GM18858 (cell line): ENCODE measurements around the gene SH3TC1.

Source experiments
- ATAC-seq: cut with Tn5 transposase; IDR thresholded peaks from one replicate; pipeline ENCODE4 v1.9.1; 2021; ENCODE audit not compliant: unreplicated experiment

The SH3TC1 gene

DNA sequence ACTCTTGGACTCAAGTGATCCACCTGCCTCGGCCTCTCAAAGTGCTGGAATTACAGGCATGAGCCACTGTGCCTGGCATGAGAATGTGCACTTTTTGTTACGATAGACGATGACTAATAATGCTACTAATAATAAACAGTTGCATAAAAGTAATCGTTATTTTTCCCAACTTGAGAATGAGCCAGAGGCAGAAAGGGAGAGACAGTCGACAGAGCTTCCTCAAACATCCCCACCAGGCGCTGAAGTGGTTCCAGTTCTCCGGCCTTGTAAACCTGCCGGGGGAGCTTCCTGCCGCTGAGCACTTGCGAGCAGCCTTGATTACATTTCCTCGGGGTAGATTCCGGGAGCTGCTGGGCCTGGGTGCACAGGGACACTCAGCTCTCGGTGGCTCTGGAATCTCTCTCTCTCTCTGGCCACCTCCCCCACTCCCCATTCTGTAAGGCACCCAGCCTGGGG is 61.6 kb downstream of the SH3TC1 start:
- no peak for ATAC-seq

DNA sequence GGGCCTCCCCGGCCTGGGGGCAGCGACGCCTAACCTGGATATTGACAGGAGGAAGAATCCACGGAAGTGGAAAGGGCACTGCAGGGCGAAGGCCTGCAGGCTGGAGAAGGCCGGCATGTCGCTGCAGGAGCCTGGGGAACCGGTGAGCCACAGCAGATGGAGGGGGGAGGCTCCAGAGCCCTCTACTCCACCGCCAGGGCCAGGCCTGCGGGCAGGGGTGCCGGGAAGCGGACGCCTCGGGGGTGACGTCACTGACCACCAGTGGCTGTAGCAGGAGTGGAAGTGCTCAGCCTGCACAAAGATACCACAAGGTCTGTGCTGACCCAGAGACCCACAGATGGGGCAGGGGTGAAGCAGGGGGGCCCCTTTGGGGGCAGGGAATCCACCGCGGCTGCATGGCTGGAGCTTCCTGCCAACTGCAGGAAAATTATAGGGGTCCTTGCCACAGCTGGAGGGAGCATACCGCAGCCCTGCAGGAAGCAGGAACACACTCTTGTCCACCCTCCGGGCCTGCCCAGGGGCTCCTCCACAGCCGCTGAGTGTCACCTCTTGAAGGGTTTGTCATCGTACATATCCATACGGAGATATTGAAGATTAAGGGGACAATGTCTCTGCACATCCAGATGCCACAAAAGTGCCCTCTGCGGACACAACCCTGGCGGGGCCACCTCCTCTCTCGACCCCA is 62.9 kb downstream of the SH3TC1 start:
- no peak for ATAC-seq

DNA sequence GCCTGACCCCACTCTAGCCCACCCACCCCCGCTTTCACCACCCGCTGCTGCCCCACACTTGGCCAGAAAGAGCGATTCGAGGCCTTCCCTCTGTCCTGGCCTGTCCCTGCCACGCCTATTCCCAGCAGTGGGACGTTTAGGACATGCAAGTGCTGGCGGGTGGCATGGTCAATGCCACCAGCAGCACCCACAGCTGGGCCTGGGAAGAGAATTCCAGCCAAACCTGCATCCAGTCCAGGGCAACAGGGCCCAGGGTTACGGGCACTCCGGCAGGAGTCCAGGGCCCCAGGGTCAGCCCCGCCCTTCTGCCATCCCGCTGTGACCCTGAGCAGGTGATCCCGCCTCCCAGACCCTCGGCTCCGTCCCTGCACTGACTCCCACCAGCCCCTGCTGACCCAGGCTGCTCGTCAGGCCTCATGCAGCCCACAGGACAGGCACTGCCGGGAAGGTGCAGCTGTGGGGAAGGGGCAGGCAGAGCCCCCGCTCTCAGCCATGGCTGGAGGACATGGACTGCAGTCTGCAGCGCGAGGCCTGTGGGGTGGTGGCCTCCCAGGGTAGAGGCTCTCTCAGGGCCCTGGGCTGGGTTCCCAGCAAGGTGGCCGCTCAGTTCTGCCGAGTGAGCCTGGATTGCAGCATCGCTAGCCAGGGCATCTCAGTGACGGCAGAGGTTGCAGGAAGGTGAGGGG is 63.7 kb downstream of the SH3TC1 start:
- ATAC-seq: no peak

DNA sequence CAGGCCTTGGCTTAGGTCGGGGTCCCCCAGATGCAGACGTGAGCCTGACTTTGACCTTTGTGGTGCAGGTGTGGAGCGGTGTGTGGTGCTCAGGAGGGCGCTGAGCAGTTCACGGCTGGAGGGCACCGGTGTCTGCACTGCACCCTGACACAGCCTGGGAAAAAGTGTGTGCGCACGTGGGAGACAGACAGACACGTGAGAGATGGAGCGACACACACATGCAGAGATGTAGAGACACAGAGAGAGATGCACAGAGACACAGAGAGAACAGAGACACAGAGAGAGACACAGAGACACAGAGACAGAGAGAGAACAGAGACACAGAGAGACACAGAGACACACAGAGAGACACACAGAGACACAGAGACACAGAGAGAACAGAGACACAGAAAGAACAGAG is 64.3 kb downstream of the SH3TC1 start:
- no peak for ATAC-seq

DNA sequence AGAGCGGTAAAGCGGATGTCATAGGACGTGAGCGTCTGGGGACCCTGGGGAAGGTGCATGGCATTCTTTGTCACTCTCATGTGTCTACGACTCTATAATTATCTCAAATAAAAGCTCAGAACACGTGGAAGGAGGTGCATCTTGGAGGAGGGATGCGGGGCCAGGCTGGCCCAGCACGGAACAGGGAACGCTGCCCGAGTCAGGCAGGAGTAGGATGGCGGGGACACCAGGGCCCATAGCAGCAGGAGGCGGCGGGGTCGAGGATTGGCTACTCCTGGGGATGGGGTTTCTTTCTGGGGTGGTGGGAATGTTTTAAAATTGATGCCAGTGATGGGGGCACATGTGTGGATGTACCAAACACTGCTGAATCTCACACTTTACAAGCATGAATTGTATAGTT is 65.0 kb downstream of the SH3TC1 start:
- no peak for ATAC-seq

DNA sequence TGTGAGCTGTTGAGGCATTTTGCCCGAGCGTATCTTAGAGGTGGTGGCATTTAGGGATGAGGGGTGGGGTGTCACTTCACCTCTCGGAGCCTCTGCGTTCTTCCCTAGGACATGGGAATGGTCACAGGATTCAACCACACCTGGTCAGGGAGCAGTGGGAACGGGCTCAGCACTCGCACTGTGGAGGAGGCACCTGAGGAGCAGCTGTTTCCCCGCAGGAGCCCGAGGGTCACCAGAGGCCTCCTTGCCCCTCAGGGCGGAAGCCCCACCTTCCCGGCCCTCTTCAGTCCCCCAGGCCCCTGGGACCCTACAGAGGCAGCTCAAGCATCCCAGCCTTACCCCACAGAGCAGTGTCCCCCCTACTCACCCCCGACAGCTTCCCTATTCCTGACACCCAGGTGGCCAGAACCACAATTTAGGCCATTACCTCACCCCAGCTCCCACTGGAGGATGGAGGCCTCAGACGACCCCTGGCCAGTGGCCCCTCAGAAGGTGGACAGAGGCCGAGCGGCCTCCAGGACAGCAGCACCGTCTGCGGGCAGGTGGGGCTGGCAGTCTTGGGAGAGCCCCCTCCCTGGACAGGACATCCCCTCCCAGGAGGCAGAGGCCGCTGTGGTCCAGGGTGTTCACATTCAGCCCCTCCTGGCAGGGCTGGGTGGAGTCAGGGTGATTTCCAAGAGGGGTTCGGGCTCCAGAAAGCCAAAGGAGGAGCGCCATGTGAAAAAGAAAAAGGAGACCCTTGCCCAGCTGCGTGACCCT is 66.3 kb downstream of the SH3TC1 start:
- no peak for ATAC-seq

DNA sequence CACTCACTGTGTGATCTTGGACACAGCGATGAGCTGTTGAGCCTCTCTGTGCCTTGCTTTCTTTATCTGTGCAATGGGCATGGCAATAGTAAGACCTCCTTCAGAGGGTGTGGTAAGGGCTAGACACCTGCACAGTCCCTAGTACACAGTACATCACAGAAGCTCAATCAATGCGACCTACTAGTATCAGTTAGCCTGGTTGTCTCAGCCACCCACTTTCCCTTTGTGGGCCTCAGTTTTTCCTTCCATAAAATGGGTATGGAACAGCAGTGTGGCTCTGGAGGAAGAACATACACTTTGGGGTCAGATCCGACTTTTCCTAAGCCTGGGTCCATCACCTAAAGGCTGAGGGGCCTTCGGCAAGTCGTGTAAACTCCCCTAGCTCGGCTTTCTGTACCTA is 67.0 kb downstream of the SH3TC1 start:
- no peak for ATAC-seq

DNA sequence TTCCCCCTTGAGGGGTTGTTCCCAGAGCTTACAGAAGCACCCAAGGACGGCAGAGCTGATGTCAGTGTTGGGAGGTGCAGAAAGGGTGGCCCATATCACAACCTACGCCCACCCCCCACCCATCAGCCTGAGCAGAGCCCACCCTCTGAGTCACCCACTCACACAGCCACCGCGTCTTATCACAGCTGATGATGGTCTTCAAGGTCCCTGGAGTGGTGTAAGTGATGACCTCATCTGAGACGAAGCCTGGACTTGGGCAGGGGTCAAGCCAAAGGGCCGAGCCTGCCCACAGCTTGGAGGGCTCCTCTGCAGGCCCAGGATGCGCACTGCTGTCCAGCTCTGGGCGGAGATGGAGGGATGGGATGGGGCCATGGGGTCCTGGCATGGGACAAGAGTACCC is 67.4 kb downstream of the SH3TC1 start:
- ATAC-seq: no peak

DNA sequence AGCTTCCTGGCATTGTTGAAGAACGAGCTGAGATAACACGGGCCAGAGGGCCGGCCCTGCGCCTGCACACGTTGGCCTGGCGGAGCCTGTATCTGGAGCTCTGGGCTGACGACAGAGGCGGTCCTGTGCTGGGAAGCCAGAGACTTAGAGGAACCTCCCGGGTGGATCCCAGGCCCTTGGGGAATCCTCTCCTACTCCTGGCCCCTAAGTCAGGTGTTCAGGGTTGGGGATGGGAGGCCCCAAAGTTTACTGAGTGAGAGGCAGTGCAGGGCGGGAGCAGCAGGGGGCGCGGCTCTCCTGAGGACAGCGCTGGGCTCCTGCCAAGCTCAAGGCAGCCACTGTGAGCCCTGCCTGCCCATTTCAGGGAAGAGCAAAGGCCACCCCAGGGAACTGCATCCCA is 68.0 kb downstream of the SH3TC1 start:
- no peak for ATAC-seq

DNA sequence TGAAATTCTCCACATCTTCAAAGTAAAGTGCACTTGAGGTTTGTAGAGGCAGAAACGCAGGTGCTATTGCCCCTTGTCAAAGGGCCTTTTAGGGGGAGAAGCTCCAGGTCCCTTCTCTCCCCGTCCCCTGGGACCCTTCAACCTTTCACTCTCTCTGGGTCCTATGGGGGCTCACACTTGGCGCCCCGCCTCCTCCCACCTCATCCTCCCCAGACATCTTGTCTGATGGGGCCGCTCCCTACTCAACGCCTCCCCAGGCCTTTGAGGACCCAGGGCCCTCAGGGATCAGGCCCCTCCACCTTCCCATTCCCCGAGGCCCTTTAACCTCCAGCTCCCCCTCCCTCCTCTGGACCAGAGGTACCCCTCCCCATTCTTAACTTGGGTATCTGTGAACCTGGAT is 69.1 kb downstream of the SH3TC1 start:
- ATAC-seq: no peak

DNA sequence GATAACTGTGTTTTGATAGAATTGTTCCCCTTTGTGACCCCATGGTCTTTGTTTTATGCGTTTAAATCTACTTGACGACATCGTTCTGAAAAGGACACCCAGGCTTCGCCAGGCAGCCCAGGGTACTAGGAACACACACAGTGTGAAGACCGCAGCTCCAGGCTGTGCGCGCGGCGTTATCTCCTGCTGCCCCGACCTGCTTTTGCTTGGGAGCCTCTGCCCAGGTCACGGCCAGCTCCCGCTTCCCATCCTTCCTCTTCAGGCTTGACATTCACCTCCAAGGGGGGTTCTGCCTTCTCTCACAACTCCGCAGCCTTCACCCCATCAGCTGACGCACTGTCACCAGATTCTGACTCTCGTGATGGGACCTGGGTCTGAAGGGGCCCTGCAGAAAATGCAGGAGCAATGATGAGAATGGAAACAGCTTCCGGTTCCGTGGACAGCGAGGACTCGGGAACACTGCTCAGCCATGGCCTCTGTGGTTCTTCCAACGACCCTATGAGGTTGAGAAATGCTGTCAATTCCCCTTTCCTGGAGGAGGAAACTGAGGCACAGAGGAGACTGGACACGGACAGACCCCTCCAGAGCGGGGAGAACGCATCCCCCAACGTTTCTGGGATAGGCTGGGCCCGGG is 69.9 kb downstream of the SH3TC1 start:
- no peak for ATAC-seq

DNA sequence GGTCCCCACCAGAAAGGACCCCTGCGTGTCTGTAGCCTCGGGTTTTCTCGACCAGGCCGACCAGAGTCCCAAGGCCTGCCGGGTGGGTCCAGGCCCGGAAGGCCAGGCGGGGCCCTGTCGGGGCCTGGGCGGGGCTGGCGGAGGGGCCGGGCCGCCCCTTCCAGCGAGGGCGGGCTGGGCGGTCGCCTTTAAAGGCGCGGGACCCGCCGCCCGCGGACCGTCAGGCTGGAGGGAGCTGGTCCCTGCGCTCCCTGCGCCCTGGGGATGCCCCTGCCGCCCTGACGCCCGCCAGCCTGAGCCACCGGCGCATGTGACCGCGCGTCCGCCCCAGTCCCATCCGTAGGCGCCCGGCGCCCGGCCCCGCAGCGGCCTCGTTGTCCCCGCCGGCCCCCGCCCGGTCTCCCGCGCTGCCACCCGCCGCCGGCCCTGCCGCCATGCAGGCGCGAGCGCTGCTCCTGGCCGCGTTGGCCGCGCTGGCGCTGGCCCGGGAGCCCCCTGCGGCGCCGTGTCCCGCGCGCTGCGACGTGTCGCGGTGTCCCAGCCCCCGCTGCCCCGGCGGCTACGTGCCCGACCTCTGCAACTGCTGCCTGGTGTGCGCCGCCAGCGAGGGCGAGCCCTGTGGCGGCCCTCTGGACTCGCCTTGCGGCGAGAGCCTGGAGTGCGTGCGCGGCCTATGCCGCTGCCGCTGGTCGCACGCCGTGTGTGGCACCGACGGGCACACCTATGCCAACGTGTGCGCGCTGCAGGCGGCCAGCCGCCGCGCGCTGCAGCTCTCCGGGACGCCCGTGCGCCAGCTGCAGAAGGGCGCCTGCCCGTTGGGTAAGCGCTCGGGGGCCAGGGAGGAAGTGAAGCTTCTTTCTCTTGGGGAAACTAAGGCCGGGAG is 70.7 kb downstream of the SH3TC1 start, which contains the start of gene HTRA3:
Gene HTRA3, plus strand, starts transcription at position 220 of the 883 bp plus-strand sequence. Its CDS starts 215 bp downstream, at position 435.
- ATAC-seq: no peak

DNA sequence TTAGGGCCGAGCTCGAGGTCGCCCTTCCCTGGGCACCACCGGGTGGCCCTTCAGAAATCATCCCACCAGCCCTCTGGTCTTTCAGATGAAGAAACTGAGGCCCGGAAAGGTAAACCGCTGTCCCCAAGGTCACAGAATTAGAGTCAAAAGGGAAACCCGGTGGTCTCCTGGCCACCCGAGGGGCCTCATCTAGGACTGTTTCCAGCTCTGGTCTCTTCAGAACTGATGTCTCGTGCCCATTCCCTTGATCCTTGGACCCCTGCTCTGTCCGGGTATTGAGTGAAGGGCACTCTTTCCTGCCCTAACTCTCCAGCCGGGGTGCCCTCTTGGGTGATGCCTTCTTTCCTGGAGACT is 71.3 kb downstream of the SH3TC1 start:
- ATAC-seq: no peak

DNA sequence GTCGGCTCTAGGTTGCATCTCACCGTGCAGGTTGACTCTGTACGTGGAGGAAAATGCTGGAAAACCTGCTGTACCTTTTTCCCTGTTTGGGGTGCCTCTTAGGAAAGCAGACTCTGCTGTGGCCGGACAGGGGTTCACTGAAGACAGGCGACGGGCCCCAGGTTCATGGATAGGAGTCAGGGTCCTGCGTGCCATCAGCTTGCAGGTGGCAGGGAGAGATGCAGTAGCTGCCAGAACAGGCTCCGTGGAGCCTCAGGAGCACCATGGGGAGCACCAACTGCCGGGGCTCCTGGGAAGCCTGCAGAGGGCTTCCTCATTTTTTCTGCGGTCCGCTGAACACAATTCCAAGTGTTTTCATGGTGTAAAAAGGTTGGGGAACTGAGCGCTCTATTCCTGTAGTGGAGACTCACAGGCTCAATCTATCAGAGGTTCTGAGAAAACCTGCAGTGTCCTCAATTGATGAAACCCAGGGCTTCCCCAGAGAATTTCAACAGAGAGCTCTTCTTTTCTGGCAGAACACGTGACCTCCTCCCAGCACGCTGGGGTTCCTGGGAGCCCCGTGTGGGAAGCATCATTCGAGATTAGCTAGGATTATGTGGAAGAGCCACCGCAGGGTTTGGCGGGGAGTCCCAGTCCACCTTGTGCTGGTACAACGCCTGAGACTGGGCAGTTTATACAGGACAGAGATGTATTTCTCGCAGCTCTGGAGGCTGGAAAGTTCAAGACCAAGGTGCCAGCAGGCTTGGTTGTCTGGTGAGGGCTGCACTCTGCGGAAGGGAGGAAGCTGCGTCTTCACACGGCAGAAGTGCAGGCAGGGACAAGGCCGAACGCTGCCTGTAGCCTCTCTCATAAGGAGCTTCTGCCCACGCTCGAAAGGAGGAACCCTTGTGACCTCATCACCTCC is 72.1 kb downstream of the SH3TC1 start:
- no peak for ATAC-seq

DNA sequence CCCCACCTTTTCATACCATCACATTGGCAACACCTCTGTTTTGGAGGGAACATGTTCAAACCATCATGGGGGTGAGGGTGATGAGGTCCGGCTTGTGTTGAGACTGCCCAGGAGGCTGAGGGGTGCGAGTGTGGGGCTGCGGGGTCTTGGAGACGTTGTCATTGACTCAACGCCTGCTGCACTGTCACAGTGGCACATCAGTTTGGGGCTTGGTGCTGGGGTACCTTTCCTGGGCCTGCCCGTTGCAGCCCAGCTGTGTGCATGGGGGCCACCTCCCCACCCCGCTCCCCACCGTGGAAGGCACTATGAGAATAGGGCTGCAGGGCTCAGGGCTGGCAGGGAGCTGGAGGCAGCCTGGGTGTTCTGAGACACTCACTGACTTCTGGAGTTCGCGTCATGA is 72.7 kb downstream of the SH3TC1 start:
- ATAC-seq: no peak

DNA sequence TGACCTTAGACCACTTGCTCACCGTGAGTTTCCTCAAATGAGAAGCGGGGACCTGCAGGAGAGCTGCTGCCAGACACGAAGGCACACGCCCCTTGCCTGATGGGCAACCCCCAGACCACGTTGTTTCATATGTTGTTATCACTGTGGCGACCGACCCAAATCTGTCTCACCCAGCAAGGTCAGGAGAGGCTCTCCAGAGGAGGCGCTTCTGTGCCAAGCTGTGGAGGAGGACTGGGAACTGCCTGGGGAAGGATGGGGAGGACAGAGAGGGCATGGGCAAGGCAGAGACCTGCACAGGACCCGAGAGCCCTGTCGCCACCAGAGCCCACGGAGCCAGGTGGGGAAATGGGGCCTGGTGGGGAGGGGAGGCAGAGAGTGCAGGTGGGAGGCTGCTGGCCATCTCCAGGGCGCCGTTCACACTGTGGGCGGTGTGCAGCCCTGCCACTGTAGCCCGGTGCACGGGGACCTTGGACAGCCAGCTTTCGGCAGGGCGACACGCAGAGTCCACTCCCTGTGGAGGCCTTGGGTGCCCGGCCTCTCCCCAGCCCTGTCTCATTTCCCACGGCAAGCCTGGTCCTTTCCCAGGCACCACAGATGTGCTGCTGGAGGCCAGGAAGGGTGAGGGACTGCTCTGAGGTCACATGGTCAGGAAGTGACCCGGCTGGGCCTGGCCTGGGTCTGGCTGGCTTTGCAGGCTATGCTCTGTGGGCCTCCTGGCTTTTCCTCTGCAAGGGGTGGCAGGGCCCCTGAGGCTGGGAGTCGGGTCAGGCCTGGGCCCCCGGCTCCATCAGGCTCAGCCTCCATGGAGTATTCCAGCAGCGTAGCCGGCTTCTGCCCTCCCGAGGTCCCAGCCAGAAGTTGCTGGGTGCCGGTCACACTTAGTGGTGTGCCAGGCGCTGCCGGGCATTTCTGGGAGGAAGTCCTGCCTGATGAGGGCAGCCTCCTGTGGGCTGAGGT is 73.7 kb downstream of the SH3TC1 start:
- ATAC-seq: no peak

DNA sequence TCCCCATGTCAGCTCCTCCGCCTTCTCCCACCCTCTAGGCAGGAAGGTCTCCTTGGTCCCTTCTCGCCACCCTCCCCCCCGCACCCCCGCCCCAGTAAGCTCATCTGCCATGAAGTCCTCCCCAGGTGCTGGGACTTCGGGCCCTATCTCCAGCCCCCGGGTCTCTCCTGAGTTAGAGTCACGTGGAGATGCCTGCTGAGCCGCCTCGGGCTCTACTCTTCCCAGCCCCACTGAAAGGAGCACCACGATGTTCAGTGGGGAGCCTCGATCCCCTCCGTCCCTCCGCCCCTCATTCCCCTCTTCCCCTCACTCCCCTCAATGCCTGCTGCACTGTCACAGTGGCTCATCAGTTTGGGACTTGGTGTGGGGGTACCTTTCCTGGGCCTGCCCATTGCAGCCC is 74.4 kb downstream of the SH3TC1 start:
- no peak for ATAC-seq

DNA sequence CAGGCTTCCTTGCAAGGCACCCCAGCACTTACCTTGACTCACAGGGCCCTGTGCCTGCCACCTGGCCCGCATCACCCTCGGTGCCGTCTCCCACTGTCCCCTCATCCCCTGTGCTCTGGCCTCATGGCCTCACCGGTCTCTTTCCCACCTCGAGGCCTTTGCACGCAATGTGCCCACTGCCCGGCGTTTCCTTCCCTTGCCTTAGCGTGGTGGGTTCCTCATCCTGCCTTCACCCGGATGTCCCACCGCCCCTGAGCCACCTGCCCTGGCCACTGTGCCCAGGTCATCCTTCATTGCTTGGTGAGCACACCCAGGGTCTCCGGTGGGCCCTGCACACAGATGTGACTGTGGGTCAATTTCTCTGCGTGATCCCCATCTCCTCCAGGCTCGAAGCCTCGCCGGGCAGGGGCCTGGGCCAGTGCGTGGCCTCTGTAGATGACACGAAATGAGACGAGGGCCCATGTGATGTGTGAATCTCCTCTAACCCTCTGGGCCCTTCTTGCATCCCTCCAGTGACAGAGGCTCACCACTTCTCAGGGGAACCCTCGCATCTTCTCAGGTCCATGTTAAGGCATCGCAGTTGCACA is 75.1 kb downstream of the SH3TC1 start:
- ATAC-seq: no peak
